Measurements from ENCODE around the gene RHBDD2.
"Not testable (repeated sequence)": the region's sequence is repeated elsewhere in the genome, so short reads cannot be mapped to it uniquely, and the experiment has no call there.

The RHBDD2 gene

GRCh38 chr7:75842836-75843446 is 35.9 kb upstream of the RHBDD2 start:
- peak overlapping the region; percentile 13 for H3K4me3 ChIP-seq (ENCODE audit: low read depth, low read length)
- no peak for TF ChIP-seq CTCF (IDR thresholded peaks at IDR 0.05; ENCODE audit: low read depth, low read length)

GRCh38 chr7:75843613-75844116 is 35.2 kb upstream of the RHBDD2 start:
- no peak for TF ChIP-seq CTCF (IDR thresholded peaks at IDR 0.05; ENCODE audit: low read depth, low read length)

GRCh38 chr7:75844158-75844557 is 34.7 kb upstream of the RHBDD2 start:
- TF ChIP-seq CTCF (IDR thresholded peaks at IDR 0.05; ENCODE audit: low read depth, low read length), result no peak
- no peak overlapping the region for H3K4me3 ChIP-seq (ENCODE audit: low read depth, low read length)

More at GRCh38 chr7:75843613-75844116, 35.2 kb upstream of the RHBDD2 start:
- H3K4me3 ChIP-seq (ENCODE audit: low read depth, low read length), result no peak overlapping the region

- not testable (repeated sequence) for H3K4me3 ChIP-seq (ENCODE audit: low read depth, low read length)
Measured at GRCh38 chr7:75845132-75845531, 33.7 kb upstream of the RHBDD2 start.

GRCh38 chr7:75847707-75848106 is 31.1 kb upstream of the RHBDD2 start:
- H3K4me3 ChIP-seq (ENCODE audit: low read depth, low read length), result no peak overlapping the region
- no peak for TF ChIP-seq CTCF (IDR thresholded peaks at IDR 0.05; ENCODE audit: low read depth, low read length)

GRCh38 chr7:75849573-75849972 is 29.3 kb upstream of the RHBDD2 start:
- H3K4me3 ChIP-seq (ENCODE audit: low read depth, low read length), result no peak overlapping the region
- no peak for TF ChIP-seq CTCF (IDR thresholded peaks at IDR 0.05; ENCODE audit: low read depth, low read length)

- no peak for TF ChIP-seq CTCF (IDR thresholded peaks at IDR 0.05; ENCODE audit: low read depth, low read length)
- no peak overlapping the region for H3K4me3 ChIP-seq (ENCODE audit: low read depth, low read length)
Measured at GRCh38 chr7:75850235-75850634, 28.6 kb upstream of the RHBDD2 start.

- no peak for TF ChIP-seq CTCF (IDR thresholded peaks at IDR 0.05; ENCODE audit: low read depth, low read length)
- no peak overlapping the region for H3K4me3 ChIP-seq (ENCODE audit: low read depth, low read length)
Measured at GRCh38 chr7:75854233-75854632, 24.6 kb upstream of the RHBDD2 start.

GRCh38 chr7:75854813-75855345 is 24.0 kb upstream of the RHBDD2 start:
- H3K4me3 ChIP-seq (ENCODE audit: low read depth, low read length), result not testable (repeated sequence)

Data from WI38 (cell line).